ENCODE measurements around the gene PID1.

DNA sequence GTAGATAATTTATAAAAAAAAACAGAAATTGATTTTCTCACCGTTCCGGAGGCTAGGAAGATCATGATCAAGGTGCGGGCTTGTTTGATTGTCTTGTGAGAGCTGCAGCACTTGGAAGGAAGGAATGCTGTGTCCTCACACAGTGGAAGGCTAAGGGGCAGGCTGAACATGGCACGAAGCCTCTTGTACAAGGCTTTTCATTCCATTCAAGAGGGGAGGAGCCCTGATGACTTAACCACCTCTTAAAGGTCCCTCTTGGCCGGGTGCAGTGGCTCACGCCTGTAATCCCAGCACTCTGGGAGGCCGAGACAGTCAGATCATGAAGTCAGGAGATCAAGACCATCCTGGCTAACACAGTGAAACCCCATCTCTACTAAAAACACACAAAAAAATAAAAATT is 39.2 kb downstream of the PID1 start:
- TF ChIP-seq, protein P1, sequence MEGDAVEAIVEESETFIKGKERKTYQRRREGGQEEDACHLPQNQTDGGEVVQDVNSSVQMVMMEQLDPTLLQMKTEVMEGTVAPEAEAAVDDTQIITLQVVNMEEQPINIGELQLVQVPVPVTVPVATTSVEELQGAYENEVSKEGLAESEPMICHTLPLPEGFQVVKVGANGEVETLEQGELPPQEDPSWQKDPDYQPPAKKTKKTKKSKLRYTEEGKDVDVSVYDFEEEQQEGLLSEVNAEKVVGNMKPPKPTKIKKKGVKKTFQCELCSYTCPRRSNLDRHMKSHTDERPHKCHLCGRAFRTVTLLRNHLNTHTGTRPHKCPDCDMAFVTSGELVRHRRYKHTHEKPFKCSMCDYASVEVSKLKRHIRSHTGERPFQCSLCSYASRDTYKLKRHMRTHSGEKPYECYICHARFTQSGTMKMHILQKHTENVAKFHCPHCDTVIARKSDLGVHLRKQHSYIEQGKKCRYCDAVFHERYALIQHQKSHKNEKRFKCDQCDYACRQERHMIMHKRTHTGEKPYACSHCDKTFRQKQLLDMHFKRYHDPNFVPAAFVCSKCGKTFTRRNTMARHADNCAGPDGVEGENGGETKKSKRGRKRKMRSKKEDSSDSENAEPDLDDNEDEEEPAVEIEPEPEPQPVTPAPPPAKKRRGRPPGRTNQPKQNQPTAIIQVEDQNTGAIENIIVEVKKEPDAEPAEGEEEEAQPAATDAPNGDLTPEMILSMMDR (IDR thresholded peaks at IDR 0.05) = no peak
- no peak for TF ChIP-seq POLR2A (IDR thresholded peaks at IDR 0.05)

All from body of pancreas (tissue), 4 donors.